ENCODE measurements around the gene PHYKPL.

- TF ChIP-seq CTCF (IDR thresholded peaks at IDR 0.05), result no peak
- no peak for TF ChIP-seq POLR2A (IDR thresholded peaks at IDR 0.05)
- no peak for TF ChIP-seq POLR2AphosphoS5 (IDR thresholded peaks at IDR 0.05)
Measured at GRCh38 chr5:178267245-178267644, 34.6 kb upstream of the PHYKPL start.
